Hepatocyte (in vitro differentiated cells): ENCODE data around the gene PARVG.

ENCODE experiments used
- EZH2 ChIP-seq: fragments of 200-600 bp; sonication (generic); IDR thresholded peaks from 2 replicates; pipeline ENCODE4 v1.6.1; 2016; ENCODE audit warnings: antibody characterized with exemption, mild to moderate bottlenecking, borderline replicate concordance
- TF ChIP-seq, protein P1 (sequence below): fragments of 200-600 bp; sonication (generic); IDR thresholded peaks from 2 replicates; pipeline ENCODE4 v1.5.1; 2016; ENCODE audit warnings: antibody characterized with exemption, mild to moderate bottlenecking; ENCODE audit not compliant: poor library complexity

DNA sequence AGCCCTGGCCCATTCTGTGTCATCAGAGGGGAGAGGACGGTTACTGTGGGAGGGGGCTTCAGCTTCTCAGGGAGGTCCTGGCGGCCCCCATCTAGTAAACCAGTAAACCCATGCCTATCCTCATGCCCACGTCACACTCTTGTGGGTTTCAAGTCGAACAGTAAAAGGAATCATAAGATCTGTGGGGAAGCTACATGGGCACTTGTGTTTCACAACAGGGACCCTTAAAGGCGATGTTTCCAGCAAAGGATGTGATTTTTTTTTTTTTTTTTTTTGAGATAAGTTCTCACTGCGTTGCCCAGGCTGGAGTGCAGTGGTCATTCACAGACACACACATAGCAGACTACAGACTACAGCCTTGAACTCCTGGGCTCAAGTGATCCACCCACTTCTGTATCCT, 9.2 kb upstream of the PARVG start:
- TF ChIP-seq, protein P1, sequence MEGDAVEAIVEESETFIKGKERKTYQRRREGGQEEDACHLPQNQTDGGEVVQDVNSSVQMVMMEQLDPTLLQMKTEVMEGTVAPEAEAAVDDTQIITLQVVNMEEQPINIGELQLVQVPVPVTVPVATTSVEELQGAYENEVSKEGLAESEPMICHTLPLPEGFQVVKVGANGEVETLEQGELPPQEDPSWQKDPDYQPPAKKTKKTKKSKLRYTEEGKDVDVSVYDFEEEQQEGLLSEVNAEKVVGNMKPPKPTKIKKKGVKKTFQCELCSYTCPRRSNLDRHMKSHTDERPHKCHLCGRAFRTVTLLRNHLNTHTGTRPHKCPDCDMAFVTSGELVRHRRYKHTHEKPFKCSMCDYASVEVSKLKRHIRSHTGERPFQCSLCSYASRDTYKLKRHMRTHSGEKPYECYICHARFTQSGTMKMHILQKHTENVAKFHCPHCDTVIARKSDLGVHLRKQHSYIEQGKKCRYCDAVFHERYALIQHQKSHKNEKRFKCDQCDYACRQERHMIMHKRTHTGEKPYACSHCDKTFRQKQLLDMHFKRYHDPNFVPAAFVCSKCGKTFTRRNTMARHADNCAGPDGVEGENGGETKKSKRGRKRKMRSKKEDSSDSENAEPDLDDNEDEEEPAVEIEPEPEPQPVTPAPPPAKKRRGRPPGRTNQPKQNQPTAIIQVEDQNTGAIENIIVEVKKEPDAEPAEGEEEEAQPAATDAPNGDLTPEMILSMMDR: no peak
- TF ChIP-seq EZH2: no peak
